Fibroblast of lung (primary cell): ENCODE measurements around the gene KIF6. TPM values are rescaled to one million over a fixed set of nuclear protein-coding genes. Genes with fewer than 3 reads are reported as not detected.
A peak's percentile ranks its signal among the peaks of the same experiment; 100 is the strongest.

ENCODE experiments used
- DNase-seq, 2 donors: peaks; one replicate each; pipeline versions ENCODE4 v3.0.0 to v3.0.0-alpha.2; 2010; ENCODE audit warnings: low read depth in 2 of 2
- H2AFZ ChIP-seq: 2 replicates; pipeline ENCODE4 v1.5.1; 2012; ENCODE audit warnings: low read length, control low read depth, inconsistent platforms
- H3K27ac ChIP-seq: 2 replicates; pipeline ENCODE4 v1.5.1; 2011; ENCODE audit warnings: low read length, control low read depth; ENCODE audit not compliant: insufficient read depth
- H3K27me3 ChIP-seq: 2 replicates; pipeline ENCODE4 v1.5.1; 2011; ENCODE audit warnings: mild to moderate bottlenecking, low read length; ENCODE audit not compliant: control insufficient read depth, insufficient read depth
- H3K36me3 ChIP-seq: 2 replicates; pipeline ENCODE4 v1.5.1; 2011; ENCODE audit warnings: low read length; ENCODE audit not compliant: control insufficient read depth, insufficient read depth
- H3K4me1 ChIP-seq: 2 replicates; pipeline ENCODE4 v1.5.1; 2011; ENCODE audit warnings: low read length; ENCODE audit not compliant: control insufficient read depth, insufficient read depth; ENCODE audit errors: extremely low read depth
- H3K4me2 ChIP-seq: 2 replicates; pipeline ENCODE4 v1.5.1; 2011; ENCODE audit warnings: low read length, control low read depth; ENCODE audit not compliant: insufficient read depth; ENCODE audit errors: extremely low read depth
- H3K4me3 ChIP-seq, 4 experiments: fragments of 200-600 bp in 1 of 4; sonication (generic) in 1 of 4; replicated peaks in 1 of 4; 2 replicates each; pipeline ENCODE4 v1.5.1; 2011 to 2016; ENCODE audit warnings: low read length in 4 of 4, low read depth in 3 of 4, mild to moderate bottlenecking in 3 of 4, control low read depth in 2 of 4, inconsistent platforms in 1 of 4, mixed read lengths in 1 of 4; ENCODE audit not compliant: insufficient read depth in 1 of 4; ENCODE audit errors: control extremely low read depth in 1 of 4
- H3K79me2 ChIP-seq: 2 replicates; pipeline ENCODE4 v1.5.1; 2012; ENCODE audit warnings: mild to moderate bottlenecking, low read length, inconsistent platforms; ENCODE audit not compliant: control insufficient read depth, insufficient read depth
- H3K9ac ChIP-seq: 2 replicates; pipeline ENCODE4 v1.5.1; 2011; ENCODE audit warnings: mild to moderate bottlenecking, low read length, control low read depth; ENCODE audit not compliant: insufficient read depth
- H3K9me3 ChIP-seq: 2 replicates; pipeline ENCODE4 v1.5.1; 2012; ENCODE audit warnings: low read depth, low read length; ENCODE audit not compliant: control insufficient read depth, insufficient read depth
- H4K20me1 ChIP-seq: 2 replicates; pipeline ENCODE4 v1.5.1; 2011; ENCODE audit warnings: low read length; ENCODE audit not compliant: control insufficient read depth, insufficient read depth; ENCODE audit errors: extremely low read depth
- EZH2 ChIP-seq: IDR thresholded peaks from 2 replicates; pipeline ENCODE4 v1.5.1; 2012; ENCODE audit warnings: low read length, control low read depth, mild to moderate bottlenecking; ENCODE audit errors: missing control alignments
- polyA plus RNA-seq, 2 donors: library from polyadenylated mRNA; depleted of rRNA in 1 of 2; stranded (reverse) in 1 of 2; unstranded in 1 of 2; fragments of >200 nt; gene quantifications; 2 replicates each; pipeline ENCODE4 v1.2.1, GENCODE V29; 2011 to 2012; ENCODE audit warnings: missing spikeins in 1 of 2
- total RNA-seq: library from RNA; depleted of rRNA; stranded (reverse); fragments of >200 nt; gene quantifications from 2 replicates; pipeline ENCODE4 v1.2.1, GENCODE V29; 2014
- TF ChIP-seq, protein P1 (sequence below), 2 donors: IDR thresholded peaks in 1 of 2; conservative IDR thresholded peaks in 1 of 2; 1 replicate in 1 of 2; 2 replicates in 1 of 2; pipeline ENCODE4 v1.5.1; 2011 to 2012; ENCODE audit warnings: low read length in 2 of 2, control low read depth in 1 of 2, inconsistent platforms in 1 of 2, low read depth in 1 of 2, mild to moderate bottlenecking in 1 of 2

The KIF6 gene
- total and polyA plus RNA-seq, 2 donors (not counting 1 experiment from before 2014, with no cell fraction given), result 0.24 to 0.83 TPM

DNA sequence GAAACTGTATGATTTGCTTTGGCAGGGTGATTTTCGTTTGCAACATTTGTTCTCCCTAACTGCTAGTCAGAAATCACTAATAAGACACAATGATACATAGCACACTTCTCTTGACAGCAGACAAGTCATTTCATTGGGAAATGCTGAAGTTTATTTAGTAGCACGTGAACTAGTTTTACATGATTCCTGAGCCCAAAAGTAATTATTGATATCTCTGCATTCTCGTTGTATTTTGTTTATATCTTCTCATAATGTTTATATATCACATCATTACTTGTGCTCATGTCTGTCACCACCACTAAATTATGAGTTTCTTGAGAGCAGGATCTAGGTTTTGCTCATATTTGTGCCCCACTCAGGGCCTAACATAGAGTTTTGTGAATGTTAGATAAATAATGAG lies 151.7 kb downstream of the KIF6 start:
- H3K36me3 ChIP-seq, result no peaks in the 10 kb centered on the region
- H4K20me1 ChIP-seq, result no peaks in the 10 kb centered on the region
- H3K4me1 ChIP-seq, result peaks cover 2% of the 10 kb centered on the region
- no peak overlapping the region for H3K9ac ChIP-seq
- no peaks in the 10 kb centered on the region for H3K79me2 ChIP-seq
- H3K4me2 ChIP-seq, result no peak overlapping the region
- TF ChIP-seq, protein P1, sequence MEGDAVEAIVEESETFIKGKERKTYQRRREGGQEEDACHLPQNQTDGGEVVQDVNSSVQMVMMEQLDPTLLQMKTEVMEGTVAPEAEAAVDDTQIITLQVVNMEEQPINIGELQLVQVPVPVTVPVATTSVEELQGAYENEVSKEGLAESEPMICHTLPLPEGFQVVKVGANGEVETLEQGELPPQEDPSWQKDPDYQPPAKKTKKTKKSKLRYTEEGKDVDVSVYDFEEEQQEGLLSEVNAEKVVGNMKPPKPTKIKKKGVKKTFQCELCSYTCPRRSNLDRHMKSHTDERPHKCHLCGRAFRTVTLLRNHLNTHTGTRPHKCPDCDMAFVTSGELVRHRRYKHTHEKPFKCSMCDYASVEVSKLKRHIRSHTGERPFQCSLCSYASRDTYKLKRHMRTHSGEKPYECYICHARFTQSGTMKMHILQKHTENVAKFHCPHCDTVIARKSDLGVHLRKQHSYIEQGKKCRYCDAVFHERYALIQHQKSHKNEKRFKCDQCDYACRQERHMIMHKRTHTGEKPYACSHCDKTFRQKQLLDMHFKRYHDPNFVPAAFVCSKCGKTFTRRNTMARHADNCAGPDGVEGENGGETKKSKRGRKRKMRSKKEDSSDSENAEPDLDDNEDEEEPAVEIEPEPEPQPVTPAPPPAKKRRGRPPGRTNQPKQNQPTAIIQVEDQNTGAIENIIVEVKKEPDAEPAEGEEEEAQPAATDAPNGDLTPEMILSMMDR (conservative IDR thresholded peaks at IDR 0.05 in 1 of 2, IDR thresholded peaks at IDR 0.05 in 1 of 2; ENCODE audit: low read depth in 1 of 2, low read length in 2 of 2), result no peak
- no peak for TF ChIP-seq EZH2
- no peak overlapping the region for H2AFZ ChIP-seq
- H3K9me3 ChIP-seq, result no peaks in the 10 kb centered on the region
- H3K27ac ChIP-seq, result no peak overlapping the region
- no peak overlapping the region for H3K4me3 ChIP-seq
- no peaks in the 10 kb centered on the region for H3K27me3 ChIP-seq
- peak in 1 of 2 donors; percentile 63 for DNase-seq

DNA sequence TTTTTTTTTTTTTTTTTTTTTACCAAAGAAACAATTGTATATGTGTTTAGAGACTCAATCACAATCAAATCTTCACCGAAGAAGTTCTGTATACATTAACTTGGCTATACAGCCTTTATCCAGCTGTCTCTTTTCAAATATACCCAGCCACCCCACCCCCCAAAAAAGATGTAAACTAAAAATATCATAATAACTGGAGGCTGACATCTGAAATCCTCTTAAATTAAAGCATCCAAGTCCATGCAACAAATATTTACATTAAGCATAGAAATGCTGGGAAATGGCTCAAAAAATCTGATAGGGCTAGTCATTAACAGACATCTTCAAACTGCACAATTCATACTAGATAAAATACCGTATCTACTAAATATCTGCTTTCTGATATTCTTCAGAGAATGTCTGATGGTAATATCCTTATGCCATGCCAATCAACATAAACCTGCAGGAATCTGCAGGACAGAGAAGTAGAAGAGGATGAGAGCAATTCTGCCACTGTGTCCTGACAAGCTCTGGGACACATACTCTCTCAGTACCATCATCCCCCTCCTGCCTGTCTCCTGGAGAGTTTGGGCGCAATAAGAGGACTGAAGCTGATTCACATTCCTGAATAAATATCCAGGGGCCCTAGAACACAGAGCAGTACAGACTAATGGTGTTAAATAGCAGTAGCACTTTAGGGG lies 152.4 kb downstream of the KIF6 start:
- no peaks in the 10 kb centered on the region for H4K20me1 ChIP-seq
- no peak overlapping the region for H3K4me3 ChIP-seq
- peaks cover 2% of the 10 kb centered on the region for H3K4me1 ChIP-seq
- H3K9ac ChIP-seq, result no peak overlapping the region
- no peaks in the 10 kb centered on the region for H3K36me3 ChIP-seq
- H3K4me2 ChIP-seq, result no peak overlapping the region
- no peak overlapping the region for H3K27ac ChIP-seq
- H3K27me3 ChIP-seq, result no peaks in the 10 kb centered on the region
- TF ChIP-seq EZH2, result no peak
- TF ChIP-seq, protein P1 (conservative IDR thresholded peaks at IDR 0.05 in 1 of 2, IDR thresholded peaks at IDR 0.05 in 1 of 2; ENCODE audit: low read depth in 1 of 2, low read length in 2 of 2), result no peak
- no peaks in the 10 kb centered on the region for H3K79me2 ChIP-seq
- H3K9me3 ChIP-seq, result no peaks in the 10 kb centered on the region
- H2AFZ ChIP-seq, result no peak overlapping the region
- DNase-seq, result peak in 1 of 2 donors; percentile 43

DNA sequence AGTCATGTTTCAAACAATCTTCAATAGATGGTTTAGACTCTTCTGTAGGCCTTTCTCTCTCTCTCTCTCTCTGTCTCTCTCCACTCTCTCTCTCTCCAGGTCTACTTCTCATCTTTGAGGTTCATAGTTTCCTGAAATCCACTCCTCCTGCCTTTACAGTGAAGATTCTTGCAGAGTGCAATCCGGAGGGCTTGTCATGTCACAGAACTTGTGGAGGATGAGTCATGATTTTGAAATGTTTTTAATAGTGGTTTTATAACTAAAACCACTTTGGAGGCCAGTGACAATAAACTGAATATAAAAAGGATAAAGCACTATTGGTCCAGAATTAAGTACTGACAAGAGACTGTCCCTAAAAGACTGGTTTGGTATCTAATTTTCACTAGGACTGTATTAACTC lies 156.3 kb downstream of the KIF6 start:
- Histone ChIP-seq H3K27ac (no peak overlapping the region), H3K4me2 (no peak overlapping the region), H3K9me3 (no peaks in the 10 kb centered on the region), H3K79me2 (no peaks in the 10 kb centered on the region), H3K4me1 (peaks cover 2% of the 10 kb centered on the region), H3K4me3 (no peak overlapping the region), H3K36me3 (no peaks in the 10 kb centered on the region), H3K27me3 (no peaks in the 10 kb centered on the region), H3K9ac (no peak overlapping the region), H2AFZ (no peak overlapping the region), H4K20me1 (no peaks in the 10 kb centered on the region)
- peak; percentile 68 to 71 for DNase-seq
- no peak for TF ChIP-seq EZH2
- TF ChIP-seq, protein P1 (conservative IDR thresholded peaks at IDR 0.05 in 1 of 2, IDR thresholded peaks at IDR 0.05 in 1 of 2; ENCODE audit: low read depth in 1 of 2, low read length in 2 of 2), result no peak
